ENCODE data around the gene CFAP52.
"Not testable (repeated sequence)": the region's sequence is repeated elsewhere in the genome, so short reads cannot be mapped to it uniquely, and the experiment has no call there.

The CFAP52 gene

GRCh38 chr17:9576521-9577372, at the start of gene CFAP52:
CFAP52 (plus strand) TSS chr17:9576642; CDS start chr17:9576696, 54 bp downstream.
- DNase-seq = peak; percentile 97

GRCh38 chr17:9527788-9528187, 48.7 kb upstream of the CFAP52 start:
- no peak for DNase-seq

DNA sequence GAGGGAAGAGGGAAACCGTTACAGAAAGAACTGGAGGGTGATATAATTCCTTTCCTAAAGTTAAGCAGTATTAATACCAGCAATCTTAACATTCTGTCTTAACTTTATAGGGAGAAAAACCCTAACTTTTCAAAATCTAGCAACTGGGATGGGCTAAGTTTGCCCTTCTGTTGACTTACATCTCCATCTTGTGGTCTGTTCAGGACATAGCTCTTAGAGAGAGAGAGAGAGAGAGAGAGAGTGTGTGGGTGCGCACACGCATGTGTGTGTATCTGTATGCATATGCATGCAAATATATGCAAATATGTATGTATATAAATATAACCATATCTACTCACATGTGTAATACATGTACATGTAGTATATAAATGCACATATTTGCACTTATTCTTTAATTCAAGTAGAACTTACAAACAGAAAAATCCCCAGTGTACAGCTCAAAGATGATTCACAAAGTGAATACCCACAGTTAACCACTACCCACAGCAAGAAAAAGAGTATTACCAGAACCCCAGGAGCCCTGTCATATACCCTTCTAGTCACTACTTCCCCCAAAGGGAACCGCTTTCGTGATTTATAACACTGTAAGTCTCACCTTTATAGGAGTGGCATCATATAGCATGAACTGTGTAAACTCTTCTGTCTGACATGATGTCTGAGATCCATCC, 47.3 kb upstream of the CFAP52 start:
- DNase-seq = no peak

DNA sequence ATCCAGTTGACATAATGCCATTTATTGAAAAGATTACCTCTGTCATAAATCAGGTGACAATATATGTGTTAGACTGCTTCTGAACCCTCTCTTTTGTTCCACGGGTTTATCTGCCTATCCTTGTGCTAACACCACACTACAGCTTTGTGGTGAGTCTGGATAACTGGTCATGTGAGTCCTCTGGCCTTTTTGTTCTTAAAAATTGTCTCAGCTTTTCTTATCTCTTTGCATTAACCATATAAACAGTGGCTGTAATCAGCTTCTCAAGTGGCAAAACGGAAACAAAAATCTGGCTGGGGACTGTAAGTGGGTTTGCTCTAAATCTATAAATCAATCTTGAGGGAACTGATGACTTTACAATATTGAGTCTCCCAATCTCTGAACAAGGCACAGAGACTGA, 45.4 kb upstream of the CFAP52 start:
- DNase-seq = no peak

GRCh38 chr17:9532715-9533114, 43.7 kb upstream of the CFAP52 start:
- no peak for DNase-seq

DNA sequence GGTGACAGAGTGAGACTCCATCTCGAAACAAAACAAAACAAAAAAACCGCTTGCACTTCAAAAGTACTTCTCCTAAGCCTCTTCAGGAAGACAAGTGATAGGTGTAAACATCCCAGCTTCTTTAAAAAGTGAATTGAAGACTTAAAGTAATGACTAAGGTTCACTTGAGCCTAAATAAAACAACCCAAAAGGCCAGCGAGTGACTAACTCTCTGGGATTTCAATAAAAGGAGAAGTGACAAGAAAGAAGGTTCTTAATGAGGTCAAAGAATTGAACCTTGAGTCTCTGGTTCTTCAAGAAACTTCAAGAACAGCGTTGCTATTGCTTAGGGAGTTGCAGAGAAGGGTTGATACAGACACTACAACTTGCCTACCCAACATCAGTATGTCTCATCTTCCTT, 43.0 kb upstream of the CFAP52 start:
- DNase-seq = no peak

DNA sequence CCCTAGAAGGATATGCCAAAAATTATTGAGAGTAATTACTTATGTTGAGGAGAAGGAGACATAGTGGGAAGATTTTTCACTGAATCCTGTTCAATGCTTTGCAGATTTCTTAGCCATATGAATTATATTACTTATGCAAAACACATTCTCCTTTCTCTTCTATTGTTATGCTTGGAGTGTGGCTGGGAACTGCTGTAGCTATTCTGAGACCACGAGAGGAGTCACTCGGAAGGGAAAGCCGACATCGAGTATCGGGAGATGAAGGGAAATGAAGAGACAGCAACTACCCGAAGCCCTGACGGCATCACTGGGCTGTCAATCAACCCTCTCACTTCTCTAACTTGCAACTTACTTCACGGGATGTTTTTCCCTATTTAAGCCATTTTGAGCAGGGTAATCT, 40.4 kb upstream of the CFAP52 start:
- DNase-seq = no peak

- no peak for DNase-seq
Observed at GRCh38 chr17:9537177-9537776, 39.2 kb upstream of the CFAP52 start.

DNA sequence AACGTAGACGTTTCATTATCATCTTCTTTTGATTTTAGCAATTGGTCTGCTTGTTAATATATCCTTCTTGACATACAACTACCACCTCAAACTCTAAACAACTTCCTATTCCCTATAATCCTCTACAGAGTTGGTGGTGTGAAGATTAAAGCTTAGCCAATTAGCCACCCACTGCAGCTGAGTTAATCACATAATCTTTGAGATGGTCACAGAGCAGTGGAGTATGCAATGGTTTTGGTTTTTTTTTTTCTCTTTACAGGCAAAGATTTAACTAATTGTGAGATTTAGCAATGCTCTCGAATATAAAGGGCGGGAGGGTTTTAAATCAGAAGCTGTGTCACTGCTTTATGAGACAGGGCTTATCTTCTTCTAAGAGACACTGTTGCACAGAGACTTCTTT, 37.8 kb upstream of the CFAP52 start:
- DNase-seq = no peak

DNA sequence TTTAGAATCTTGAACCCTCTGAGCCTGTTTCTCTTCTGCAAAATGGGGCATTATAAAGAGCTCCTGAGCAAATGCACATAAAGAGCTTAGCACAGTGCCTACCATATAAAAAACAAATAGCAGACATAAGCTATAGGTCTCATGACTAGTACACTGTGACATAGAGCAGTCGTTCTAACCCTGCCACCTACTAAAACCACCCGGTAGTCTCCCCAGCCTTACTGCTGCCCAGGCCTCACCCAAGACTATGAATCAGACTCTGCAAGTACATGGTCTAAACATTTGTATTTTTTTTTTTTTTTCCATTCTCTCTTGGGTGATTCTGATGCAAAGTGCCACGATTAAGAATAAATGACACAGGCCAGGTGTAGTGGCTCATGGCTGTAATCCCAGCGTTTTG, 34.7 kb upstream of the CFAP52 start:
- DNase-seq = no peak

DNA sequence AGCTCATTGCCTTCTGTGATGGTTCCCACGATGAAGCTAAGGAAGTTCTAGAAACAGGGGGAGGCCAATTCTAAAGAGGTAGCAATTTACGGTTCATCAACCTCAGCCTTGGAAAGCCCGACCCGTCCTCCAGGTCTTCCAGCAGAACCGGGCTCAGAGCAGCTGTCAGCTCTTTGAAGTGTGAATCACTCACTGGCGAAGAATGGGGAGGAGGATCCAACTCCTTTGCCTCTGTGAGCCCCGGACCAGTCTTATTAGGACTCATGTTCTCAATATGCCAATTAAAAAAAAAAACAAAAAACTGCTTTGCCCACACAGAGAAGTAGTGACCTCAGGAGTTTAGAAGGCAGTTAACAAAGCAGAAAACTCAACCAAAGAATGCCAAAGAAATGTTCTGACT, 32.2 kb upstream of the CFAP52 start:
- DNase-seq = no peak

GRCh38 chr17:9549215-9549614, 27.2 kb upstream of the CFAP52 start:
- DNase-seq = no peak

- no peak for DNase-seq
Observed at GRCh38 chr17:9553181-9553580, 23.3 kb upstream of the CFAP52 start.

GRCh38 chr17:9553596-9553995, 22.8 kb upstream of the CFAP52 start:
- DNase-seq = no peak

DNA sequence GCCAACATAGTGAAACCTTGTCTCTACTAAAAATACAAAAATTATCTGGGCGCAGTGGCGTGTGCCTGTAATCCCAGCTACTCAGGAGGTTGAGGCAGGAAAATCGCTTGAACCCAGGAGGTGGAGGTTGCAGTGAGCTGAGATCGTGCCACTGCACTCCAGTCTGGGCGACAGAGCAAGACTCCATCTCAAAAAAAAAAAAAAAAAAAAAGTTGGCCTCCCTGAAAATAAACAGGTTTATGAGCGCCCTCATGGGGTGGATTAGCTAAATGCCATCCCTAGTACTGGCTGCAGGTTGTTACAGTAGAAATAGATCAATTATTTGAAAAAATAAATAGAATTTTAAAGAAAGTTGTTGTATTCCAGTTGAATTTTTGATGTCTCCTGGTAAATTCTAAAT, 21.7 kb upstream of the CFAP52 start:
- peak; percentile 82 for DNase-seq

DNA sequence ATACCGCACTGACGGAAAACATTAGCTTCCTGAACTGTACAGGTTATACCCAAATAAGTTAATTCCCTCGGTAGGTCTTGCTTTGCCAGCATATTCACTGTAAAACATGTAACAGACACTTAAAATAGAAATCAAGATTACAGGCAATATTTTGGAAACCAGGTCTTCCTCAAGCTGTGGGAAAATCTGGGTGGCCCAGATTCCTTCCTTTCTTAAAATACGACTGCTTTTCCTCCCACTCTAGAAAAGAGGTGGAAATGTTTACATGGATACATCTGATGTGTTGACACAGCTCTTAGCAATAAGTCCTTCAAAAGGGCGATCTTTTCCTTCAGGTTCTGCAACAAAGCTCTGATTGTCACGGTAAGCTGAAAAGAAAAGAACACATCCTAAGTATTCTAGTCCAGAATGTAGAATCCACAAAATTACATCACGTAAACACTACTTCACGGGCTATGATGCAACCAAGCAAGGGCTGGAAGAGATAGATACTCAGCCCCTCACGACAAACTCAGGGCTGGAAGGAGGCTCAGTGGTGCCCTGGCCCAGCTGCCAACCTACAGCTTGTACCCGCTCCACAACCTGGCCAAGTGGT, 19.2 kb upstream of the CFAP52 start:
- DNase-seq = no peak

DNA sequence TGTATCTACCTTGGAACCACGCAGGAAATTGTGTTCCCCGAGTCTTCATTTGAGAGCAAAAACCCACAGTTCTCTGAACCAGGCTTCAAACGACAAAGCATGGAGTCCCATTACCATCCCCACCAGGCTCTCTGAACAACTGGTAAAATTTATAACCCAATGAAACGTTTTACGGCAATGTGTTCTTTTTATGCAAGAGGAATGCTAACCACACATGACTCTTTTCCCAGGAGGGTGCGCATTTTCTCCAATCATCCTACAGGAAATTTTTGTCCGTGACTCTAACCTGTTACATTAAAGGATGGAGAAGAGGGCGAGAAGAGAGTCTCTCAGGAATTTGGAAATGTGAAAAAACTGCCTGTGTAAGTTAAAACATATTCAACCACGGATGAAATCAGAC, 18.6 kb upstream of the CFAP52 start:
- DNase-seq = no peak

- no peak for DNase-seq
Observed at GRCh38 chr17:9564104-9564503, 12.3 kb upstream of the CFAP52 start.

GRCh38 chr17:9566067-9566466, 10.4 kb upstream of the CFAP52 start:
- no peak for DNase-seq

GRCh38 chr17:9566739-9567138, 9.7 kb upstream of the CFAP52 start:
- DNase-seq = not testable (repeated sequence)

GRCh38 chr17:9568004-9568403, 8.4 kb upstream of the CFAP52 start:
- no peak for DNase-seq

DNA sequence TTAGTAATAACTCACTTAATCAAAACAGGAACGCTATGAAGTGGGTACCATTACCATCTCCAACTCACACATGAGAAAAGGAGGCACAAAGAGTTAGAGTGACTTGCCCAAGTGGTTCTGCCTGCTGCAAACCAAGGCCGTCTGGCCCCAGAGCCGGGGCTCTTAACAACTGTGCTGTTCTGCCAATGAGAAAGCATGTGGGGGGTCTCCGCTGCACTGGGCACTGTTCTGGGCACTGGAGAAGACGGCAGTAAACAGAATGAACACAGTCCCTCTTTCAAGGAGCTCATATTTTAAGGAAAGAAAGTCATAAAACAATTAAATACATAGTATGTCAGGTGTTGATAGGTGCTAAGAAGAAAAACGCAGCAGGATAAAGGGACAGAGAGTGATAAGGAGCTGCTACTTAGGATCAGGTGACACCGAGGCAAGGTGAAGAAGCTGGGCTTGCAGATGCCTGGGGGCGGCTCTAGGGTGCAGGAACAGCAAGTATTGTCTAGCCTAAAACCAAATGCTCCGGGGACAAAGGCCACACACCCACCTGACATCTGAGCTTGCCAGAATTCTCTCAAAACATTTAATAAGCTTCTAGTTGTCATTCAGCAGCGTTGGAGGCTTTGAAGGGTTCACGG, 7.4 kb upstream of the CFAP52 start:
- no peak for DNase-seq

- DNase-seq = peak; percentile 78
Observed at GRCh38 chr17:9571201-9571600, 5.2 kb upstream of the CFAP52 start.

Data from islet precursor cell (in vitro differentiated cells).